HepG2 (cell line): Measurements from ENCODE around the gene CCDC80. TPM values are rescaled to one million over a fixed set of nuclear protein-coding genes. Genes with fewer than 3 reads are reported as not detected.
"Not testable (repeated sequence)": the region's sequence is repeated elsewhere in the genome, so short reads cannot be mapped to it uniquely, and the experiment has no call there.

ENCODE experiments used
- ATAC-seq: fragments of 200-7000 bp; cut with Tn5 transposase; 3 replicates; pipeline ENCODE4 v1.9.1; 2020; ENCODE audit warnings: mild to moderate bottlenecking, moderate library complexity
- BruUV-seq: library from RNA; stranded (reverse); fragments of 400-500 nt; replicated peaks from 2 replicates; lab custom pipeline; 2021; lab: Mats Ljungman, UMichigan
- CTCF ChIA-PET: fragments of 300-600 bp; formaldehyde crosslinking; extraction: SDS; loops from one replicate; lab custom pipeline; 2021; ENCODE audit warnings: low total read pairs, inconsistent platforms, low intra/inter-chr PET ratio; lab: Yijun Ruan, JAX
- POLR2A ChIA-PET: fragments of 350-600 bp; sonication (Branson Sonifier 250); formaldehyde crosslinking; loops from one replicate; lab custom pipeline; 2020; ENCODE audit warnings: antibody characterized with exemption, inconsistent platforms; lab: Yijun Ruan, JAX
- DNase-seq: peaks from one replicate; pipeline ENCODE4 v3.0.0-alpha.2; 2015; ENCODE audit warnings: low spot score
- FAIRE-seq: peaks from 3 replicates; lab custom pipeline; 2011; peaks lifted over from hg19 to GRCh38; lab: Jason Lieb, UNC
- H2AFZ ChIP-seq: one replicate; pipeline ENCODE4 v1.6.1; 2011; ENCODE audit warnings: low read length, inconsistent platforms
- H3K27ac ChIP-seq: fragments of 300-600 bp; 3 replicates; pipeline ENCODE4 v1.8.0; 2011; ENCODE audit warnings: mixed run types, mild to moderate bottlenecking, mixed read lengths, low read length, inconsistent platforms; ENCODE audit not compliant: insufficient read depth; ENCODE audit errors: extremely low read length
- H3K27me3 ChIP-seq, 2 experiments: fragments of 200-600 bp in 1 of 2; 2 replicates in 1 of 2; 3 replicates in 1 of 2; pipeline versions ENCODE4 v1.6.0 to v1.8.0; 2011; ENCODE audit warnings: low read length in 2 of 2, mild to moderate bottlenecking in 2 of 2, moderate library complexity in 2 of 2, inconsistent platforms in 1 of 2; ENCODE audit not compliant: insufficient read depth in 2 of 2, control insufficient read depth in 1 of 2
- H3K36me3 ChIP-seq, 2 experiments: fragments of 200-600 bp in 1 of 2; replicated peaks in 1 of 2; 2 replicates in 1 of 2; 3 replicates in 1 of 2; pipeline versions ENCODE4 v1.5.1 to v1.8.0; 2011; ENCODE audit warnings: low read length in 2 of 2, inconsistent platforms in 1 of 2; ENCODE audit not compliant: insufficient read depth in 2 of 2, control insufficient read depth in 1 of 2
- H3K4me1 ChIP-seq: 2 replicates; pipeline ENCODE4 v1.5.1; 2012; ENCODE audit warnings: low read length, inconsistent platforms; ENCODE audit not compliant: insufficient read depth
- H3K4me2 ChIP-seq: 2 replicates; pipeline ENCODE4 v1.6.0; 2011; ENCODE audit warnings: low read depth, low read length, inconsistent platforms
- H3K4me3 ChIP-seq, 3 experiments: fragments of 200-600 bp in 1 of 3; sonication (generic), shearing (Covaris generic) in 1 of 3; replicated peaks in 1 of 3; 2 replicates each; pipeline ENCODE4 v1.5.1; 2011 to 2016; ENCODE audit warnings: low read length in 3 of 3, inconsistent platforms in 2 of 3, low read depth in 2 of 3, mild to moderate bottlenecking in 2 of 3, control low read depth in 1 of 3, mixed read lengths in 1 of 3; ENCODE audit not compliant: insufficient read depth in 1 of 3
- H3K79me2 ChIP-seq: one replicate; pipeline ENCODE4 v1.6.1; 2011; ENCODE audit warnings: low read length, inconsistent platforms; ENCODE audit not compliant: insufficient read depth
- H3K9ac ChIP-seq: 2 replicates; pipeline ENCODE4 v1.6.0; 2011; ENCODE audit warnings: mild to moderate bottlenecking, low read depth, low read length, inconsistent platforms; ENCODE audit not compliant: insufficient read depth
- H3K9me3 ChIP-seq: 2 replicates; pipeline ENCODE4 v1.5.1; 2012; ENCODE audit warnings: mild to moderate bottlenecking, low read length
- H4K20me1 ChIP-seq: 2 replicates; pipeline ENCODE4 v1.6.0; 2011; ENCODE audit warnings: inconsistent platforms, mild to moderate bottlenecking, low read length, moderate library complexity; ENCODE audit not compliant: insufficient read depth
- POLR2G ChIP-seq: fragments of 200-400 bp; formaldehyde crosslinking; IDR thresholded peaks from 2 replicates; pipeline ENCODE4 v1.6.1; 2018; ENCODE audit warnings: mild to moderate bottlenecking, low read depth, low read length, moderate library complexity
- ZBTB3 ChIP-seq: sonication (generic); formaldehyde crosslinking; IDR thresholded peaks from 2 replicates; pipeline ENCODE4 v1.4.0; 2020; ENCODE audit warnings: low read depth, mild to moderate bottlenecking, moderate library complexity, missing genetic modification reagents, borderline replicate concordance
- ZNF230 ChIP-seq: sonication (generic); formaldehyde crosslinking; IDR thresholded peaks from 2 replicates; pipeline ENCODE4 v1.4.0; 2020; ENCODE audit warnings: mild to moderate bottlenecking, missing genetic modification reagents
- ZNF678 ChIP-seq: sonication (generic); formaldehyde crosslinking; IDR thresholded peaks from 2 replicates; pipeline ENCODE4 v1.4.0; 2020; ENCODE audit warnings: mild to moderate bottlenecking, missing genetic modification reagents
- WGBS: methylation state at CpG from one replicate; pipeline ENCODE4 v1.1.6; 2017; ENCODE audit warnings: low lambda C conversion rate; 5-methylcytosine and 5-hydroxymethylcytosine counted together
- in situ Hi-C: cut with HindIII; loops from 2 replicates; pipeline ENCODE4 v1.10.0; 2017; ENCODE audit warnings: low pct_unique_long_range_greater_than_20kb; ENCODE audit not compliant: extremely low pct_ligation_motif_present
- intact Hi-C: fragments of 100-400 bp; cut with micrococcal nuclease; formaldehyde crosslinking; loops from one replicate; pipeline ENCODE4 v1.10.0; 2022; ENCODE audit not compliant: unreplicated experiment
- polyA plus RNA-seq, 8 experiments: library from polyadenylated mRNA; depleted of rRNA in 3 of 8; stranded (reverse) in 7 of 8; unstranded in 1 of 8; fragments of >200 nt; fragmentation: Illumina TruSeq in 4 of 8; extraction: Trizol in 4 of 8; gene quantifications; 2 replicates each; pipeline versions ENCODE4 v1.2.1 to v1.2.3, GENCODE V29; 2011 to 2016; ENCODE audit warnings: low read depth in 4 of 8, missing spikeins in 1 of 8, mixed read lengths in 1 of 8; ENCODE audit not compliant: insufficient read depth in 1 of 8
- total RNA-seq, 5 experiments: library from RNA; depleted of rRNA; stranded (reverse); fragments of >200 nt; fragmentation: Illumina TruSeq; extraction: Trizol; gene quantifications; 2 replicates each; pipeline ENCODE4 v1.2.3, GENCODE V29; 2016; ENCODE audit warnings: low read depth in 1 of 5

Gene CCDC80
- total and polyA plus RNA-seq, 2 of the 13 experiments (the other 11 are each of a cell fraction or from before 2014, with no cell fraction given) = not detected

GRCh38 chr3:112667599-112667998, 26.7 kb upstream of the CCDC80 start:
- FAIRE-seq = no peak
- CTCF ChIA-PET = no interaction called here

GRCh38 chr3:112665009-112665408, 24.1 kb upstream of the CCDC80 start:
- DNase-seq, H3K4me3 ChIP-seq, H3K27me3 ChIP-seq, intact Hi-C loops, H2AFZ ChIP-seq, H3K79me2 ChIP-seq, POLR2A ChIA-PET, H3K9me3 ChIP-seq, BruUV-seq, ATAC-seq, CTCF ChIA-PET, H4K20me1 ChIP-seq, H3K36me3 ChIP-seq, H3K9ac ChIP-seq, in situ Hi-C loops, H3K4me1 ChIP-seq, FAIRE-seq, H3K27ac ChIP-seq, H3K4me2 ChIP-seq: not testable (repeated sequence)
- WGBS = 55% methylated on average over 7 of the region's 9 CpGs

More at GRCh38 chr3:112667599-112667998, 26.7 kb upstream of the CCDC80 start:
- Histone ChIP-seq H3K4me2 (no peak overlapping the region), H3K4me3 (no peak overlapping the region), H4K20me1 (no peaks in the 10 kb centered on the region), H3K79me2 (no peaks in the 10 kb centered on the region), H3K9me3 (no peaks in the 10 kb centered on the region), H3K36me3 (no peaks in the 10 kb centered on the region), H3K27ac (no peak overlapping the region), H3K27me3 (peaks cover 0 to under 1% of the 10 kb centered on the region in 2 experiments; a peak in 1 of 5 replicates), H3K9ac (no peak overlapping the region), H3K4me1 (no peaks in the 10 kb centered on the region), H2AFZ (no peak overlapping the region)
- intact Hi-C loops = no loop called here
- POLR2A ChIA-PET = no interaction called here
- ATAC-seq (no peak), DNase-seq (no peak)
- under 1% methylated on average over 4 of the region's 4 CpGs for WGBS
- in situ Hi-C loops = no loop called here
- no TSS peak for BruUV-seq
- no peak for TF ChIP-seq ZNF230
- TF ChIP-seq ZNF678 (CRISPR knock-in tag) = no peak
- TF ChIP-seq ZBTB3 (CRISPR knock-in tag) = no peak
- no peak for TF ChIP-seq POLR2G
